Mesangial cell (primary cell): ENCODE measurements around the gene KRTAP24-1. TPM values are rescaled to one million over a fixed set of nuclear protein-coding genes. Genes with fewer than 3 reads are reported as not detected.

Source experiments
- total RNA-seq: library from RNA; depleted of rRNA; stranded (reverse); fragments of >200 nt; gene quantifications from 2 replicates; pipeline ENCODE4 v1.2.3, GENCODE V29; 2015

Gene KRTAP24-1
- not detected in 2 replicates for total RNA-seq

DNA sequence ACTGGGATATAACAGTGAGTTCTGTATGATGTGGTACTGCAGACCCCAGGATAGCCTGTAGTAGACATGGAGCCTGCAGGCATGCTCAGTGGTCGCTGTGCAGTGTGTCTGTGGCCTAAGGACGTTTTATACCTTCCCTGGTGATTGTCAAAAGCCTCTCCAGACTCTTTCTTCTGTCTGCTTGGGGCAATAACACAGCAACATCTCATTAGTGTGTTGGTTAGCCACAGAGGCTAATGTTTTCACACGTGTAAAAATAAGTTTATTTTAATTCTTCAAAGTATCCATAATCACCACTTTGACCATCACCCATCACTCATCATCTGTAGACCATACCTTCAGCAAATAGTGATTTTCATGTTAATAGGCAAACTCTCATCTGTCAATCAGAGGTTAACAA is at the start of gene KRTAP24-1:
TSS of gene KRTAP24-1 (minus strand) at position 101 of the 400 bp plus-strand sequence. CDS start at position 83, 18 bp downstream.

DNA sequence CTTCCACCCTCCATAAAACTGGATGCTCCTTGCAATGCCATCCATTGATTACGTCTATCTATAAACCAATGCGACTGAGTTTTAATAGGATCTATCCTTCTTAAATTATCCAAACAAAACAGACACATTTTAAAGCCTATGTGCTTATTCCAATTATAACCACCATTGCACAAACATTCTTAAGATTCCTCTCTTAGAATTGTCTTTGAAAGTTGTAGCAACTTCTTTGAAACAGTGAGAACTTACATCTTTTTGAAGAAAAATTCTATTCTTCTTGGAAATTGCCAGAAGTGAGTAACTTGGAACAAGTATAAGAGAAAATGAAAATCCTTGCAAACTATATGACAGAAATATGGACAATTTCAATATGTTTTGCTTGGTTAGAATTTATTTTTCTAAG is 37.5 kb upstream of the KRTAP24-1 start, which contains the start of gene KRTAP26-1:
TSS of gene KRTAP26-1 (minus strand) at position 101 of the 400 bp plus-strand sequence. CDS start 280 bp downstream, outside the sequence.

GRCh38 chr21:30289215-30289614 is 6.5 kb upstream of the KRTAP24-1 start, which contains the start of gene KRTAP25-1:
TSS of gene KRTAP25-1 (minus strand) at chr21:30289514. CDS start at chr21:30289490, 24 bp downstream.

Other genes starting within 250 kb of the KRTAP24-1 start
- gene CLDN17, start 116.1 kb downstream of the KRTAP24-1 start, total RNA-seq = not detected in 2 replicates
- gene CLDN8, start 66.9 kb downstream of the KRTAP24-1 start, total RNA-seq = not detected in 2 replicates
- not detected in 2 replicates for gene KRTAP25-1, start 6.6 kb upstream of the KRTAP24-1 start, total RNA-seq
- gene KRTAP26-1, start 37.4 kb upstream of the KRTAP24-1 start, total RNA-seq = not detected in 2 replicates
- not detected in 2 replicates for gene KRTAP27-1, start 54.7 kb upstream of the KRTAP24-1 start, total RNA-seq
- gene KRTAP23-1, start 65.7 kb upstream of the KRTAP24-1 start, total RNA-seq = not detected in 2 replicates
- not detected in 2 replicates for gene KRTAP13-2, start 89.3 kb upstream of the KRTAP24-1 start, total RNA-seq
- gene KRTAP13-1, start 113.1 kb upstream of the KRTAP24-1 start, total RNA-seq = not detected in 2 replicates
- not detected in 2 replicates for gene KRTAP13-3, start 143.0 kb upstream of the KRTAP24-1 start, total RNA-seq
- not detected in 2 replicates for gene KRTAP13-4, start 147.3 kb upstream of the KRTAP24-1 start, total RNA-seq
- not detected in 2 replicates for gene KRTAP15-1, start 157.3 kb upstream of the KRTAP24-1 start, total RNA-seq
- gene KRTAP19-1, start 197.4 kb upstream of the KRTAP24-1 start, total RNA-seq = not detected in 2 replicates
- gene KRTAP19-2, start 204.5 kb upstream of the KRTAP24-1 start, total RNA-seq = not detected in 2 replicates
- not detected in 2 replicates for gene KRTAP19-3, start 209.1 kb upstream of the KRTAP24-1 start, total RNA-seq
- gene KRTAP19-4, start 214.2 kb upstream of the KRTAP24-1 start, total RNA-seq = not detected in 2 replicates
- not detected in 2 replicates for gene KRTAP19-5, start 219.2 kb upstream of the KRTAP24-1 start, total RNA-seq